Activated T-cell treated with anti-CD3 and anti-CD28 coated beads, Interleukin-2, amount 50 U/mL, for 24 hours (primary cell): ENCODE results near the gene ARL4A.
"Not testable (repeated sequence)": the region's sequence is repeated elsewhere in the genome, so short reads cannot be mapped to it uniquely, and the experiment has no call there.

Source experiments
- DNase-seq: peaks from one replicate; pipeline ENCODE4 v3.0.0-alpha.2; 2020
- H3K27ac Mint-ChIP-seq: 2 replicates; pipeline ENCODE4 v1.8.0; 2020; ENCODE audit warnings: mild to moderate bottlenecking, mixed read lengths
- H3K27me3 Mint-ChIP-seq: 2 replicates; pipeline ENCODE4 v1.8.0; 2020; ENCODE audit warnings: mixed read lengths
- H3K36me3 Mint-ChIP-seq: 2 replicates; pipeline ENCODE4 v1.8.0; 2020; ENCODE audit warnings: low read depth, mixed read lengths
- H3K4me1 Mint-ChIP-seq: 2 replicates; pipeline ENCODE4 v1.8.0; 2020; ENCODE audit warnings: low read depth, mixed read lengths
- H3K4me3 Mint-ChIP-seq: 2 replicates; pipeline ENCODE4 v1.8.0; 2020; ENCODE audit warnings: mild to moderate bottlenecking, moderate library complexity, mixed read lengths
- H3K9me3 Mint-ChIP-seq: 2 replicates; pipeline ENCODE4 v1.8.0; 2020; ENCODE audit warnings: mixed read lengths

Gene ARL4A, protein sequence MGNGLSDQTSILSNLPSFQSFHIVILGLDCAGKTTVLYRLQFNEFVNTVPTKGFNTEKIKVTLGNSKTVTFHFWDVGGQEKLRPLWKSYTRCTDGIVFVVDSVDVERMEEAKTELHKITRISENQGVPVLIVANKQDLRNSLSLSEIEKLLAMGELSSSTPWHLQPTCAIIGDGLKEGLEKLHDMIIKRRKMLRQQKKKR

DNA sequence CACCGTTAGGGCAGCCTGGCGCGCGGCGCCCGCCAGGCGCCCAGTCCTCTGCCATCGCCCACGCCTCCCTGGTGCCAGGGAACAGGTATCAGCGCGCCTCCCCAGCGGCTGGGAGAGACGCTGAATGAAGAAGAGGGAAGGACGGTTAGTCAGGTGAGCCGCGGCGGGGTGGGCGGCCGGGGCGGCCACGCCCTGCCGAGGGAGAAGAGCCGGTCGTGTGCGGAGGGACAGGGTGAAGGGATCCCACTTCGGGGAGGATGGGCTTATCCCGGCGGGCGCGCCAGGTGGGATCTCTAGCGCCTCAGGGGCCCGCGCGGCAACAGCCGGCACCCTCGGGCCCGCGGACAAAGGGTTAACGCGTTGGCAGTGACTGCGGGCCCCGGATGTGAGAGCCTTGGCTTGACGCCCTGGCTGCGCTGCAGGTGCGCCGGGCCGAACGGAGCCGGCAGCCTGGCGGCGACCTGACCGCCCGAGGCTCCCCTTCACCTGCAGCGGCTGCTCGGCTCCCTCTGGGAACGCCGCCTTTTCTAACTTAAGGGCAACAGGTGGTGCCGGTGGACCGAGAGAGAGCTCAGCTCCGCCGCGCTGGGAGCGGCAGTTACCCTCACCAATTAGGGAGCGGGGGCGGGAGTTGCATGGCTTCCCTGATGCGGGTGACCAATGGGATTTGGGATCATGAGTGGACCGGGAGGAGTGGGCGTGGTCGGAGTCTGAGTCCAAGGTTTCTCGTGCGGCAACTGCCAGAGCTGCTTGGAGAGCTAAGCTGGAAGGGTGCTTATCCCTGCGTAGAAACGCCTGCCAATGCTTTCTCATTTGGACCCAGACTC lies at the start of gene ARL4A:
Gene ARL4A (plus strand): TSS at position 743 of the 827 bp plus-strand sequence. CDS start 622 bp downstream, outside the sequence.
- Mint-ChIP-seq H3K4me1 (peaks cover 31% of the 10 kb centered on the region), H3K4me3 (peak within 1 kb of the TSS; percentile 87), H3K27ac (peak within 1 kb of the TSS; percentile 98), H3K27me3 (no peaks in the 10 kb centered on the region), H3K9me3 (no peaks in the 10 kb centered on the region), H3K36me3 (peaks cover 21% of the 10 kb centered on the region)
- peak; percentile 91 for DNase-seq

DNA sequence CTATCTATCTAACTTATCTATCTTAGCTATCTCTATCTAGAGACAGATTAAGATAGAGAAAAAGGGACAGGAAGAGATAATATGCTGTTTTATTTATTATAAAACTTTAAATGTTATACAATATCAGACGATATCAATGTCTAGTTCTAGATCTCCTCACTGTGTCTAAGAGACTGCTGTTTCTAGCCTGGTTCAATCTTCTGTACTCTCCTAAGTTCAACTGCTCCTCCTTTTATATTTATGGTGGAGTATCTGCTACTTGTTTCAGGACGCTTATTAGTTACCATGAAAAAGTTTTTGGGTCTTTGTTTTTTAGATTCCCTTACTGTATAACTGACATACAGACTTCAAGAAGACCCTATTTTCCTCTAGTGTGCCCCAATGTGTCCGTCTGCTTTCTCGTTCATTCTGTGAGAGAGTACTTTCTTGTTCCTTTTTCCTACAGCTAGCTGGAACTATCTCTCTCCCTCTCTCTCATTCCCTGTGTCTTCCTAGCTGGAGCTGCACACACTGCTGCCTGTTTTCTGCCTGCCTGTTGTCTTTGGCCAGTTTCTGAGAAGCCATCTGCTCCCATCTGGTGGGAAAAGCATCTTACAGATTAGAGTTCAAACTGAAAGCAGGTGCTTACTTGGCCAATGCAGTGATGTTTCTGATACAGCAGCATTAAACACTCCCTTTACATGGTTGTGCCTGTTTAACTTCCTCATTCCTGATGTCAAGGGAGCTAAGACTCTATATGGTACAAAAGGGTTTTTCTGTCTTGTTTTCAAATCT lies 49.4 kb upstream of the ARL4A start:
- Mint-ChIP-seq H3K27ac (no peak overlapping the region), H3K4me3 (no peak overlapping the region), H3K9me3 (no peaks in the 10 kb centered on the region), H3K36me3 (no peaks in the 10 kb centered on the region), H3K27me3 (no peaks in the 10 kb centered on the region), H3K4me1 (peaks cover 19% of the 10 kb centered on the region)
- DNase-seq, result no peak

DNA sequence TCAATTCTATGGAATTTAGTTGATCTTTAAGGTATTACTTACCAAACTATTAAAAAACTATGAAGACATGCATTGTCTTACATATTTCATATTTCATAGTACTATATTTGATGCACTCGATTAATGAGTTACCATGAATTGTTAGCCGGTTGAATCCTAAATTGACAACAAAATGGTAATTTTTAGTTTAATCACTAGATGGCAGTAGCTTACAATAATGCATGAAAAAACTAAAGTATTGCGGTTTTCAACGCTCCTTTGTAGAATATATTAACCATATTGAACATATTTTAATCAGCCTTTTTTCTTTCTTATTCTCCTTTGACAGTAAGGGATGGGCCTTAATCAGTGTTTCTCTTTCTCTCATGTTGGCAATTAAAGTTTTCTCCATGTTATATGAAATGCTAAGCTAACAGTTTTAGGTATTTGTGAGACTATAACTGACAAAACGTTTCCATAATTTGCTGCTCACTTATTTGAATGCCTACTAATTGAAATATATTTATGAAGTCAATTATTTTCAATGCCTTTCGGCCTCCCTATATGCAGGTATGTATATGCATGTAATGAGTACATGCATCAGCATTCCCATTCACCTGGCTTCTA lies 48.5 kb upstream of the ARL4A start:
- no peaks in the 10 kb centered on the region for H3K27me3 Mint-ChIP-seq
- no peaks in the 10 kb centered on the region for H3K36me3 Mint-ChIP-seq
- peaks cover 16% of the 10 kb centered on the region for H3K4me1 Mint-ChIP-seq
- DNase-seq, result no peak
- no peak overlapping the region for H3K4me3 Mint-ChIP-seq
- no peak overlapping the region for H3K27ac Mint-ChIP-seq
- no peaks in the 10 kb centered on the region for H3K9me3 Mint-ChIP-seq

DNA sequence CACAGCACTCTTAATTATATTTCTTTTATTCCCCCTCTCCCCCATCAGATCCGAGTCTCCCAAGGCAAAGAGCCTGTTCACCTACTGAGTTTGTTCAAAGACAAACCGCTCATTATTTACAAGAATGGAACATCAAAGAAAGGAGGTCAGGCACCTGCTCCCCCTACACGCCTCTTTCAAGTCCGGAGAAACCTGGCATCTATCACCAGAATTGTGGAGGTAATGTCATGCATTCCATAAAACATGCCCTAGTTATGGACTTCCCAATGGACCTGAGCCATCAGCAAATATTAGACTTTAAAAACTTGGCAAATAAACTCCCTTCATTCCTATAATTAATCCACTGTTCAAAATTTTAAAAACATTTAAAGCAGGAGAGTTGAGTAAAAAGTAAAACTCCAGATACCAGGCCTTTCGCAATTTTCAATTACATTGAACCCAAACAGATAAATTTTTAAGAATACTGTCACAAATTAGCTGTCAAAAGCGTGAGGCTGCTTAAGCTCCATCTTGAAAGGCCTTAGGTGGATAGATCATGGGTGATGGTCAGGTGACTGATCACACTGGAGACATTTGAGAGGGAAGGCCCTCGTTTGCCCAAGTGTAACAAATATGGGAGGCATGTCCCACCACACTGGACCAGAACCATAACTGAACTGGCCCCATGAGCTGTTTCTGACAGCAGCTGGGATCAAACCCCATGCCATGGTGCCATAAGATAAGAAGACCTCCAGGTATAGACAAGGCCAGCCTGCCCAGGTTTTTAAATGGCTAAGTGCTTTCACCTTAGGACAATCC lies 46.9 kb upstream of the ARL4A start:
- H3K27me3 Mint-ChIP-seq, result no peaks in the 10 kb centered on the region
- H3K36me3 Mint-ChIP-seq, result no peaks in the 10 kb centered on the region
- no peaks in the 10 kb centered on the region for H3K9me3 Mint-ChIP-seq
- H3K4me1 Mint-ChIP-seq, result peaks cover 16% of the 10 kb centered on the region
- H3K27ac Mint-ChIP-seq, result no peak overlapping the region
- H3K4me3 Mint-ChIP-seq, result no peak overlapping the region
- DNase-seq, result no peak

DNA sequence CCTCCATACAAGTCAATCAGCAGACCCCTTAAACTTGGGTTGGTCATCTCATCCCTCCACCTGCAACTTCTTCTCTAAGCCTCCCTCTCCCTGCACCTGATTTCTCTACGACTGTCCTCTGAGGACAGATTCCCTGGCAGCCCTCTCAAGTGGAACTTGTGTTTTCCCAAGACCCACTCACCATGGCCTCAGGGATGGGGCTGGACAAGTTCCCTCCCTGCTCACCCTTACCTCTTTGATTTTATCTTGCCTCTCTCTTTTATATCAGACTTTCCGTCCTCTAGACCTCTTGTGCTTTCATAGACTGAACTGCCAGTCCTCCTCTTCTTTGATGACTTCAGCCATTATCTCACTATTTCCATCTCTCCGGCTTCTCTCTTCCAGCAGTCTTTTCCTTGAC lies 46.2 kb upstream of the ARL4A start:
- no peak for DNase-seq
- H3K27me3 Mint-ChIP-seq, result no peaks in the 10 kb centered on the region
- H3K4me1 Mint-ChIP-seq, result peaks cover 9% of the 10 kb centered on the region
- no peaks in the 10 kb centered on the region for H3K9me3 Mint-ChIP-seq
- no peak overlapping the region for H3K4me3 Mint-ChIP-seq
- H3K27ac Mint-ChIP-seq, result no peak overlapping the region
- H3K36me3 Mint-ChIP-seq, result no peaks in the 10 kb centered on the region

DNA sequence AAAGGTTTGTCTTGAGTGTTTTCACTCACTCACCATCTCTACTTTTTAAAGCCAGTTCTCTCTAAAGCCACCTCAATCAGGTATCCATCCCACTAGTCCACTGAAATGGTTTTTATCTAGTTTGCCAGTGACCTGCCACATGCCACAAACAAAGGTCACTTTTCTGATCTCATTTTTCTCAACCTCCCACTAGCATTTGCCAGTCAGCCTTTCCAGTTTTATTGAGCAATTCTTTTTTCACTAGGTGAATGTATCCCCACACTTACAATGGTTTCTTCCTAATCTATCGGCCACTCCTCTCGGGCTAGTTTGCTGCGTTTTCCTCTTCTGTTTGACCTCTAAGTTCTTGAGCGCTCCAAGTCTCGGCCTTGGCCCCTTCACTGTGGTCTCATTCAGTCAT lies 44.9 kb upstream of the ARL4A start:
- DNase-seq, result no peak
- peaks cover 6% of the 10 kb centered on the region for H3K4me1 Mint-ChIP-seq
- no peak overlapping the region for H3K27ac Mint-ChIP-seq
- no peaks in the 10 kb centered on the region for H3K9me3 Mint-ChIP-seq
- no peaks in the 10 kb centered on the region for H3K36me3 Mint-ChIP-seq
- H3K27me3 Mint-ChIP-seq, result no peaks in the 10 kb centered on the region
- H3K4me3 Mint-ChIP-seq, result no peak overlapping the region

DNA sequence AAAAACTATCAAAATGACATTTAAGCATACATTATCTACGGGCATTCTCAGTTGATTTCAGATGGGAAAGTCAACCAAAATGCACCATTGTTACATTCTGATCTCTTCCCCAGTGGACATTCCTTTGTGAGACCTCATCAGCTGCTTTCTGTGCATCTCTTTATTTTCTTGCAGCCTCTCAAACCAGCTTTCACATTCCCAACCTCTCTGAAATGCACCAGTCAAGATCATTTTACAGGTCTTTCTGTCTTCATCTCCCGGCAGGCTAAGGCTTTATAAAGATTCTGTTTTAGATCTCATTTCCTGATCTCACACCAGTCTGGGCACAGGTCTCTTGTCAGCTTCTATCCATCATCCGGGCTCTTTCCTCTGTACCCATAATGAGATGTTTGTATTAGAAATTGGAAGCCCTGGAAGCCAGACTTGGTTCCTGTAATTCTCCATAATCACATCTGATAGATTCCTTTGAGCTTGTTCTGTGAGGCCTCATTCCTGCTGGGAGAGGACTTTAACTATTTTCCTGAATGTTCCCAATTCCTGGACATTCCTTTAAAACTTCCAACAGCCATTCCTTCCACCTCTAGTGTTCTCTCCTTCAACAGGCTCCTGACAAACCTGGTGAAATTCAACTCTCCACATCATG lies 44.3 kb upstream of the ARL4A start:
- Mint-ChIP-seq H3K27ac (no peak overlapping the region), H3K27me3 (no peaks in the 10 kb centered on the region), H3K4me3 (no peak overlapping the region), H3K4me1 (peaks cover 3% of the 10 kb centered on the region), H3K36me3 (no peaks in the 10 kb centered on the region), H3K9me3 (no peaks in the 10 kb centered on the region)
- no peak for DNase-seq

DNA sequence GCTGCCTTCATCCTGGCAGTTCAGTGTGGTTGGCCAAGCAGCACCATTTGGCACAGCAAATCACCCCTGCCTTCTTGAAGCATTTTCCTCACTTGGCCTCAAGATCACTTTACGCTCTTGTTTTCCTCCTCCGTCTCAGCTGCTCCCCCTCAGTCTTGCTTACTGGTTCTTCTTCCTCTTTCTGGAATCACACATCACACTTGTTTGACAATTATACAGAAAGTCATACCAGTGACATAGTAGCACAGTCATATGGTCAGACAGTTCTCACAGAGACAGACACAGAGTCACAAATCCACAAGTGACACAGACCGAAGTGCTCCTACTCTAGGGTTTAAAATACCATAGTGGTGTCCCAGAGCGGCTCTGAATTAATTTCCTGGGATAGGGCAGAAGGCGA lies 43.8 kb upstream of the ARL4A start:
- H3K4me1 Mint-ChIP-seq, result peaks cover 1% of the 10 kb centered on the region
- no peak overlapping the region for H3K27ac Mint-ChIP-seq
- H3K4me3 Mint-ChIP-seq, result no peak overlapping the region
- H3K36me3 Mint-ChIP-seq, result no peaks in the 10 kb centered on the region
- no peaks in the 10 kb centered on the region for H3K27me3 Mint-ChIP-seq
- H3K9me3 Mint-ChIP-seq, result no peaks in the 10 kb centered on the region
- DNase-seq, result no peak

DNA sequence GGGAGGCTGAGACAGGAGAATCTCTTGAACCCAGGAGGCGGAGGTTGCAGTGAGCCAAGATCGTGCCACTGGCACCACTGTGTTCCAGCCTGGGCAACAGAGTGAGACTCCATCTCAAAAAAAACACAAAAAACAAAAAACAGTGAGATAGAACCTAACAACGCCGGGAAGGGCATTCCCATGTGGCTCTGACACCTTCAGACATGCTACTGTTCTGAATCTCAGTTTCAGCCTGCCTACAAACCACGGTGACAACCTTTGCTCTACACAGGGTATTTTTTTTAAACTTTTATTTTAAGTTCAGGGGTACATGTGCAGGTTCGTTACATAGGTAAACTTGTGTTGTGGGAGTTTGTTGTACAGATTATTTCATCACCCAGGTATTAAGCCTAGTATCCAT lies 42.2 kb upstream of the ARL4A start:
- not testable (repeated sequence) for H3K27me3 Mint-ChIP-seq, H3K36me3 Mint-ChIP-seq, DNase-seq, H3K4me3 Mint-ChIP-seq, H3K27ac Mint-ChIP-seq, H3K4me1 Mint-ChIP-seq, H3K9me3 Mint-ChIP-seq

DNA sequence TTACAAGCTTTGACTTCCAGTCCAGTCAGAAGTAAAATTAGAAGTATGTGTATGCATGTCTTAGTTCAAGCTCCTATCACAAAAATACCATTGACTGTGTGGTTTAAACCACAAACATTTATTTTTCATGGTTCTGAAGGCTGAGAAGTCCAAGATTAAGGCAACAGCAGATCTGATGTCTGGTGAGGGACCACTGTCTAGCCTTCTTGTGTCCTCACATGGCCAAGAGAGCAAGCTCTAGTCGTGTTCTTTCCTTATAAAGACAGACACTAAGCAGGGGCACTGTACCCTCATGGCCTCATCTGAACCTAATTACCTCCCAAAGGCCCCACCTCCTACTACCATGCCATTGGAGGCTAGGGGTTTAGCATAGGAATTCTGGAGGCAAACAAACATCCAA lies 41.3 kb upstream of the ARL4A start:
- Mint-ChIP-seq H3K27ac (no peak overlapping the region), H3K27me3 (no peaks in the 10 kb centered on the region), H3K9me3 (no peaks in the 10 kb centered on the region), H3K4me1 (no peaks in the 10 kb centered on the region), H3K36me3 (no peaks in the 10 kb centered on the region), H3K4me3 (no peak overlapping the region)
- no peak for DNase-seq

DNA sequence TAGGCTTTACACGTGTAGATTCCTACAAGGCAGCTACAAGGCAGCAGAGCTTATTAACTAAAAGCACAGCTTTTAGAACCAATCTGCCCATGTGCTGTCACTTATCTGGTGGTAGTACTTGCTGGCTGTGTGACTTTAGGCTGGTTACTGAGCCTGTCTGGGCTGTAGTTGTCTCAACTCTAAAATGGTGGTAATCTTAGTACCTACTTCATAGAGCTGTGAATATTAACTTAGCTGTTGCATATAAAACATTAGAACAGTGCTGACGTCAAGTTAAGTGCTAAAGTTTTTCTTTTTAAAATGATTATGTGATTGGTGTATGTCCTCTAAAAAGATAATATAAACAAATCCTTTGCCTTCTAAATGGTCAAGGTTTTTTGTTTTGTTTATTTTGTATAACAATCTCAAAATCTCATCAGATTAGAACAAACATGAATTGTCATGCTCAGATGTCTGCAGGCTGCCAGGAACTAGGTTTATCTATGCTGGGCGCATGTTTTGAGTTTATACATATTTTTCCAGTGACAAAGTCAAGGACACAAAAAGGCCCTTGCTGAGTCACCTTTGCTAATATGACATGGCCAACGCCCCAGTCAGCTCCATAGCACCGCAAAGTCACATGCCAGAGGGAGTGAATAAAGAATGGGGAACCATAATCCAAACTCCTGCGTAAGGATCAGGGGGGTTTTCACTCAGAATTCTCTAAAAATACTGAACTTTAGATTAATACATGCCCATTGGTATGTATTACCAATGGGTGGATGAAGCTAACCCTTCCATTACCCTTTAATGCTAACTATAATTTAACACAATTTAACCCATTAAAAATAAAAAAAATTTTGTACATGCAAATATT lies 39.8 kb upstream of the ARL4A start:
- no peaks in the 10 kb centered on the region for H3K4me1 Mint-ChIP-seq
- no peak overlapping the region for H3K4me3 Mint-ChIP-seq
- no peak for DNase-seq
- H3K36me3 Mint-ChIP-seq, result no peaks in the 10 kb centered on the region
- no peak overlapping the region for H3K27ac Mint-ChIP-seq
- H3K9me3 Mint-ChIP-seq, result no peaks in the 10 kb centered on the region
- H3K27me3 Mint-ChIP-seq, result no peaks in the 10 kb centered on the region

DNA sequence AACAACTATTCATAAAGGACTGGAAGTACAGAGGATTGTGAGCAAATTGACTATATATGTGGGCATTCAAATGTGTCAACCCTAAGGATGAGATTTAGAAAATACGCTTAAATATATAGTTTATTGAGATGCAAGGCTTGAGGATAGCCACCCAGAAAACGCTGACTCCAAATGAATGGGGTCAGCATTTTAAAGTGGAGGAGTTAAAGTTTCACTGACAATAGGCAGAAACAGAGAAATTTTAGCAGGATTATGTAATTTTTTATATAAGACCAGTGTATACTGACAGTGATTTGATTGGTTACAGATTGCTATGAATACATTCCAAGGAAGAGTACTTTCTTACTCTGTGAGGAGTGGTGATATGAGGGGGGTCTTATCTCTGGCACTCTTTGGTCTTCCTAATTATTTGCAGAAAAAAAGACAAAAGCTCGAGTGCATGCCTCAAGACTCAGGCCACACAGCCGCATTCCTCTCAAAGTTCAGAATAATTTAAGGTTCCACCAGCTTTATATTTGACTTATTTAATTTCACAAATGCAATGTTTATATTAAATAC lies 38.6 kb upstream of the ARL4A start:
- Mint-ChIP-seq H3K27ac (no peak overlapping the region), H3K27me3 (no peaks in the 10 kb centered on the region), H3K4me1 (no peaks in the 10 kb centered on the region), H3K4me3 (no peak overlapping the region), H3K9me3 (no peaks in the 10 kb centered on the region), H3K36me3 (no peaks in the 10 kb centered on the region)
- DNase-seq, result no peak

DNA sequence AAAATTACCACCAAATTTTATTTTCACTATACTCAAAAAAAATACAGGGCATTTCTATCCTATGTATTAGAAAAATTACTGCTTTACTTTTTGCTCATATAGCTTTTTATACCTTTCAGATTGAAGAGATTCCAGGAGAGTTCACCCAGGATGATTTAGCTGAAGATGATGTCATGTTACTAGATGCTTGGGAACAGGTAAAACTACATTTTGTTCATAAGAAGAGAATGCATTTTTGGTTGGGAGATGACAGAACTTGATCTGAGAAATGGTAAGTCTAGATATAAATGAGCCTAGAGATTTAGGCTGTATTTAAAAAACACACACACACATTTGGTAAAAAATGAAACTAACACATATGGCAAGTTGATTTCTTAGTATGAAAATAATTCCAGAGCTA lies 38.1 kb upstream of the ARL4A start:
- Mint-ChIP-seq H3K27ac (no peak overlapping the region), H3K27me3 (no peaks in the 10 kb centered on the region), H3K4me1 (no peaks in the 10 kb centered on the region), H3K9me3 (no peaks in the 10 kb centered on the region), H3K4me3 (no peak overlapping the region), H3K36me3 (no peaks in the 10 kb centered on the region)
- DNase-seq, result no peak
